ENCODE measurements around the gene MINK1.

DNA sequence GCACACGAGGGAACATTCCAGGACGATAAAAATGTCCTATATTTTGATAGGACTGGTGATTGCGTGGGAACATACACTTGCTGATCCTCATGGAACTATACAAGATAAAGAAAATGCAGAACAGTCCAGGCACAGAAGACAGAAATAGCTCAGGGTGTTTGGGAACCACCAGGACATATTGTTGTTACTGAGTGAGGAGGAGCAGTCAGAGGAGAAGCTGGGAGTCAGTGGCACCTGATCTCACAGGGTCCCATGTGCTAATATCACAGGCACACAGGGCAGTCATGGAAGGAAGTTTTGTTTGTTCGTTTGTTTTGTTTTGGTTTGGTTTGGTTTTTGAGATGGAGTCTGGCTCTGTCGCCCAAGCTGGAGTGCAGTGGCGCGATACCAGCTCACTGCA lies 20.4 kb upstream of the MINK1 start:
- no peak for TF ChIP-seq IRF2 (CRISPR knock-in tag; IDR thresholded peaks at IDR 0.05; ENCODE audit: borderline replicate concordance, low read depth)
- no peak for TF ChIP-seq TEAD4 (CRISPR knock-in tag; IDR thresholded peaks at IDR 0.05)
- TF ChIP-seq CTCF (IDR thresholded peaks at IDR 0.05), result no peak
- TF ChIP-seq, protein P1, sequence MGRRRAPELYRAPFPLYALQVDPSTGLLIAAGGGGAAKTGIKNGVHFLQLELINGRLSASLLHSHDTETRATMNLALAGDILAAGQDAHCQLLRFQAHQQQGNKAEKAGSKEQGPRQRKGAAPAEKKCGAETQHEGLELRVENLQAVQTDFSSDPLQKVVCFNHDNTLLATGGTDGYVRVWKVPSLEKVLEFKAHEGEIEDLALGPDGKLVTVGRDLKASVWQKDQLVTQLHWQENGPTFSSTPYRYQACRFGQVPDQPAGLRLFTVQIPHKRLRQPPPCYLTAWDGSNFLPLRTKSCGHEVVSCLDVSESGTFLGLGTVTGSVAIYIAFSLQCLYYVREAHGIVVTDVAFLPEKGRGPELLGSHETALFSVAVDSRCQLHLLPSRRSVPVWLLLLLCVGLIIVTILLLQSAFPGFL (CRISPR knock-in tag; IDR thresholded peaks at IDR 0.05; ENCODE audit: borderline replicate concordance), result no peak
- TF ChIP-seq, protein P2, sequence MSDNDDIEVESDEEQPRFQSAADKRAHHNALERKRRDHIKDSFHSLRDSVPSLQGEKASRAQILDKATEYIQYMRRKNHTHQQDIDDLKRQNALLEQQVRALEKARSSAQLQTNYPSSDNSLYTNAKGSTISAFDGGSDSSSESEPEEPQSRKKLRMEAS (CRISPR knock-in tag; IDR thresholded peaks at IDR 0.05), result no peak
- TF ChIP-seq GABPB1 (CRISPR knock-in tag; IDR thresholded peaks at IDR 0.05), result no peak
- TF ChIP-seq USF1 (CRISPR knock-in tag; IDR thresholded peaks at IDR 0.05), result no peak

All from WTC11 (cell line).